K562 (cell line): ENCODE data around the gene FKBP11. TPM values are rescaled to one million over a fixed set of nuclear protein-coding genes. Genes with fewer than 3 reads are reported as not detected.

Source experiments
- DPF2 ChIP-seq: fragments of 450-650 bp; IDR thresholded peaks from 2 replicates; pipeline ENCODE4 v1.6.1; 2016
- GATA2 ChIP-seq: sonication (generic); formaldehyde crosslinking; IDR thresholded peaks from 2 replicates; pipeline ENCODE4 v1.4.0; 2020; ENCODE audit warnings: mild to moderate bottlenecking, missing genetic modification reagents
- NFXL1 ChIP-seq: fragments of 450-650 bp; formaldehyde crosslinking; IDR thresholded peaks from 2 replicates; pipeline ENCODE4 v1.4.0; 2021; ENCODE audit warnings: mild to moderate bottlenecking
- PRPF4 ChIP-seq: fragments of 200-400 bp; formaldehyde crosslinking; IDR thresholded peaks from one replicate; pipeline ENCODE4 v1.6.1; 2017; ENCODE audit warnings: low read length, low read depth, mild to moderate bottlenecking; ENCODE audit not compliant: insufficient read depth, poor library complexity, severe bottlenecking
- PTBP1 ChIP-seq: fragments of 200-400 bp; formaldehyde crosslinking; IDR thresholded peaks from 2 replicates; pipeline ENCODE4 v1.6.1; 2017; ENCODE audit warnings: low read depth, low read length
- SMC3 ChIP-seq: conservative IDR thresholded peaks from 2 replicates; pipeline ENCODE4 v1.6.1; 2011; ENCODE audit warnings: low read depth, low read length, improper control_type of control experiment; ENCODE audit not compliant: insufficient read depth
- SRF ChIP-seq, 2 experiments: fragments of 250-450, 450-650 bp in 1 of 2; sonication (Bioruptor Pico) in 1 of 2; sonication (generic) in 1 of 2; formaldehyde crosslinking; IDR thresholded peaks; 2 replicates each; pipeline versions ENCODE4 v1.5.0 to v1.5.1; 2020 to 2022; ENCODE audit warnings: mild to moderate bottlenecking in 1 of 2, missing genetic modification reagents in 1 of 2
- ZBTB49 ChIP-seq: sonication (generic); formaldehyde crosslinking; IDR thresholded peaks from 2 replicates; pipeline ENCODE4 v1.8.0; 2022; ENCODE audit warnings: missing genetic modification reagents, mild to moderate bottlenecking, borderline replicate concordance
- ZNF143 ChIP-seq: sonication (generic); formaldehyde crosslinking; IDR thresholded peaks from 2 replicates; pipeline ENCODE4 v1.9.0; 2022; ENCODE audit warnings: mild to moderate bottlenecking, missing genetic modification reagents
- ZNF24 ChIP-seq: fragments of 450-650 bp; IDR thresholded peaks from 2 replicates; pipeline ENCODE4 v1.6.1; 2016
- ZNF644 ChIP-seq: fragments of 200-800 bp; sonication (Bioruptor generic); IDR thresholded peaks from 2 replicates; pipeline ENCODE4 v1.6.1; 2016; ENCODE audit warnings: low read depth, missing genetic modification characterization, missing compliant biosample characterization
- polyA plus RNA-seq, 8 experiments: library from polyadenylated mRNA; depleted of rRNA in 4 of 8; stranded (reverse) in 5 of 8; unstranded in 3 of 8; fragments of >200 nt; fragmentation: Nextera tagmentation in 2 of 8; fragmentation: Illumina TruSeq in 1 of 8; extraction: Ambion mirVana in 2 of 8; extraction: Trizol in 1 of 8; gene quantifications; 2 replicates each; pipeline versions ENCODE4 v1.2.1 to v1.2.3, GENCODE V29; 2011 to 2014; ENCODE audit warnings: inconsistent platforms in 1 of 8, missing spikeins in 1 of 8
- total RNA-seq, 7 experiments: library from RNA; depleted of rRNA in 6 of 7; stranded (reverse); fragments of >200 nt in 6 of 7; fragmentation: Illumina TruSeq in 2 of 7; extraction: Trizol in 2 of 7; gene quantifications; 2 replicates each; pipeline versions ENCODE4 v1.2.1 to v1.2.3, GENCODE V29; 2011 to 2021; ENCODE audit warnings: low replicate concordance in 1 of 7
- TF ChIP-seq, protein P1 (sequence below), 3 experiments: IDR thresholded peaks in 2 of 3; conservative IDR thresholded peaks in 1 of 3; 2 replicates each; pipeline ENCODE4 v1.5.1; 2011 to 2012; ENCODE audit warnings: low read length in 3 of 3, mild to moderate bottlenecking in 3 of 3, control low read depth in 2 of 3, improper control_type of control experiment in 1 of 3, inconsistent platforms in 1 of 3, low read depth in 1 of 3, mixed read lengths in 1 of 3, moderate library complexity in 1 of 3; ENCODE audit not compliant: insufficient read depth in 2 of 3

Gene FKBP11
- total and polyA plus RNA-seq, 9 of the 15 experiments (the other 6 are each of a cell fraction or from before 2014, with no cell fraction given) = 1.6 to 8.2 (median 5.8) TPM

- TF ChIP-seq, protein P1, sequence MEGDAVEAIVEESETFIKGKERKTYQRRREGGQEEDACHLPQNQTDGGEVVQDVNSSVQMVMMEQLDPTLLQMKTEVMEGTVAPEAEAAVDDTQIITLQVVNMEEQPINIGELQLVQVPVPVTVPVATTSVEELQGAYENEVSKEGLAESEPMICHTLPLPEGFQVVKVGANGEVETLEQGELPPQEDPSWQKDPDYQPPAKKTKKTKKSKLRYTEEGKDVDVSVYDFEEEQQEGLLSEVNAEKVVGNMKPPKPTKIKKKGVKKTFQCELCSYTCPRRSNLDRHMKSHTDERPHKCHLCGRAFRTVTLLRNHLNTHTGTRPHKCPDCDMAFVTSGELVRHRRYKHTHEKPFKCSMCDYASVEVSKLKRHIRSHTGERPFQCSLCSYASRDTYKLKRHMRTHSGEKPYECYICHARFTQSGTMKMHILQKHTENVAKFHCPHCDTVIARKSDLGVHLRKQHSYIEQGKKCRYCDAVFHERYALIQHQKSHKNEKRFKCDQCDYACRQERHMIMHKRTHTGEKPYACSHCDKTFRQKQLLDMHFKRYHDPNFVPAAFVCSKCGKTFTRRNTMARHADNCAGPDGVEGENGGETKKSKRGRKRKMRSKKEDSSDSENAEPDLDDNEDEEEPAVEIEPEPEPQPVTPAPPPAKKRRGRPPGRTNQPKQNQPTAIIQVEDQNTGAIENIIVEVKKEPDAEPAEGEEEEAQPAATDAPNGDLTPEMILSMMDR (IDR thresholded peaks at IDR 0.05 in 2 of 3, conservative IDR thresholded peaks at IDR 0.05 in 1 of 3; ENCODE audit: insufficient read depth in 2 of 3, low read depth in 1 of 3, low read length in 3 of 3) = no peak
- TF ChIP-seq NFXL1 (CRISPR knock-in tag) (no peak), ZNF644 (no peak), PTBP1 (no peak), GATA2 (no peak), ZNF24 (no peak), SRF (CRISPR knock-in tag; IDR thresholded peaks at IDR 0.05) (no peak), ZNF143 (CRISPR knock-in tag) (no peak), SMC3 (no peak), DPF2 (no peak), ZBTB49 (CRISPR knock-in tag) (no peak), PRPF4 (no peak)
- TF ChIP-seq, all 486 proteins: peak for 0
Observed at GRCh38 chr12:48961331-48961730, 36.0 kb upstream of the FKBP11 start (continued).
